ENCODE results near the gene AP4M1.
A peak's percentile ranks its signal among the peaks of the same experiment; 100 is the strongest.

The AP4M1 gene

DNA sequence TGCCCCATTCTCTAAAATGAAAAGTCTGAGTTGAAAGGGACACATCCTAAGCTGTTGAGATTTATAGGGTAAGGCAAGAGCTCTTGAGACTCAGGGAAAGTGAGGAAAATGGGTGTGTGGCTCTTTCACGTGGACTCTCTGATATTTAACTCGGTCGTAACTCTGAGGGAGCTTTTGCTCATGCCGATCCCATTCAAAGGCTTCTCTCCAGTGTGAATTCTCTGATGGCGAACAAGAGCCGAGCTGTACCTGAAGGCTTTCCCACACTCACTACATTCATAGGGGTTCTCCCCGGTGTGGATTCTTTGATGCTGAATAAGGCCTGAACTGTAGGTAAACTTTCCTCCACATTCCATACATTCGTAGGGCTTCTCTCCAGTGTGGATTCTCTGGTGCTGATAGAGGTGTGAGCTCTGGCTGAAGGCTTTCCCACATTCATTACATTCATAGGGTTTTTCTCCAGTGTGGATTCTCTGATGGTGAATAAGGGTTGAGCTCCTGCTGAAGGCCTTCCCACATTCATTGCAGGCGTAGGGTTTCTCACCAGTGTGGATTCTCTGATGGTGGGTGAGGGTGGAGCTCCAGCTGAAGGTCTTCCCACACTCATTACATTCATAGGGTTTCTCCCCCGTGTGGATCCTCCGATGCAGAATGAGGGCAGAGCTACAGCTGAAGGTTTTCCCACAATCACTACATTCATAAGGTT lies 30.3 kb upstream of the AP4M1 start:
- no peak overlapping the region for H3K27ac ChIP-seq (ENCODE audit: low read depth, low read length)
- no peaks in the 10 kb centered on the region for H3K27me3 ChIP-seq (ENCODE audit: insufficient read depth, low read length)
- no peaks in the 10 kb centered on the region for H3K79me2 ChIP-seq (ENCODE audit: control insufficient read depth, insufficient read depth, low read length, unreplicated experiment)
- no peaks in the 10 kb centered on the region for H3K4me1 ChIP-seq (ENCODE audit: control insufficient read depth, insufficient read depth, low read length, unreplicated experiment)
- H3K36me3 ChIP-seq (ENCODE audit: insufficient read depth, low read length), result peaks cover 84% of the 10 kb centered on the region
- no peak overlapping the region for H2AFZ ChIP-seq (ENCODE audit: low read length, unreplicated experiment)
- H3K4me3 ChIP-seq (ENCODE audit: low read depth, low read length), result peak overlapping the region; percentile 16; the same call in 1 of the 2 replicates

DNA sequence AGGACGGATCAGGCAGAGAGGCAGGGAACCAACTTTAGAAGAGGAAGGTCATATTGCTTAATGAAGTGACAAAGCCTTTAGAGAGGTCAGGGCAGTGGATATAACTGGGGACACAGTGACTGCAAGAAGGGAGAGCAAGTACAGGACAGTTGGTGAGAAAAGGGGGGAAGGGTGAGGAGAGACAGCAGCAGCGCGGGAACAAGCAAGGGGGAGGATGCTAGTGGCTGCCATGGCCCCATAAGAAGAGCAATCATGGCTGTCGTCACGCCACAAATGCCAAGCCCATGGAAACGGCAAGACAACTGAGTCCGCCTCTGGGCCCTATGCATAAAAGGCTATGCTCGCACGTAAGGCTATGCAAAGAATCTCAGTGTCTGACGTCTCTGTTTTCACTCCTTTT lies 29.0 kb upstream of the AP4M1 start:
- Histone ChIP-seq H3K79me2 (ENCODE audit: control insufficient read depth, insufficient read depth, low read length, unreplicated experiment) (peaks cover 9% of the 10 kb centered on the region), H3K36me3 (ENCODE audit: insufficient read depth, low read length) (peaks cover 94% of the 10 kb centered on the region), H3K4me3 (ENCODE audit: low read depth, low read length) (no peak overlapping the region)

DNA sequence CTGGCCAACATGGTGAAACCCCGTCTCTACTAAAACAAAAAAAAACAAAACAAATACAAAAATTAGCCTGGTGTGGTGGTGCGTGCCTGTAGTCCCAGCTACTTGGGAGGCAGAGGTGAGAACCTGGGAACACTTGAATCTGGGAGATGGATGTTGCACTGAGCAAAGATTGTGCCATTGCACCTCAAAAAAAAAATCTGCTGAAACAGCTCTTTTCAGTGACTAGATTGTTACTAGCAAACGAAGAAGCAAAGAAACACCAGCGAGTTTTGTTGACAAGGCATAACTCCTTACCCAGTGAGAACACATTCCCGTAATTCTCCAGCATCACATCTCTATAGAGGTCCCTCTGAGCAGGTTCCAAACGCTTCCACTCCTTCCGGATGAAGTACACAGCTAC lies 26.6 kb upstream of the AP4M1 start:
- no peak overlapping the region for H2AFZ ChIP-seq (ENCODE audit: low read length, unreplicated experiment)
- H3K27me3 ChIP-seq (ENCODE audit: insufficient read depth, low read length), result no peaks in the 10 kb centered on the region
- no peaks in the 10 kb centered on the region for H3K4me1 ChIP-seq (ENCODE audit: control insufficient read depth, insufficient read depth, low read length, unreplicated experiment)
- H3K4me3 ChIP-seq (ENCODE audit: low read depth, low read length), result no peak overlapping the region
- no peak overlapping the region for H3K27ac ChIP-seq (ENCODE audit: low read depth, low read length)
- peaks cover 81% of the 10 kb centered on the region for H3K36me3 ChIP-seq (ENCODE audit: insufficient read depth, low read length)
- peaks cover 30% of the 10 kb centered on the region for H3K79me2 ChIP-seq (ENCODE audit: control insufficient read depth, insufficient read depth, low read length, unreplicated experiment)

More for the DNA sequence above, 29.0 kb upstream of the AP4M1 start:
- Histone ChIP-seq H3K27me3 (ENCODE audit: insufficient read depth, low read length) (no peaks in the 10 kb centered on the region), H3K4me1 (ENCODE audit: control insufficient read depth, insufficient read depth, low read length, unreplicated experiment) (no peaks in the 10 kb centered on the region), H3K27ac (ENCODE audit: low read depth, low read length) (no peak overlapping the region), H2AFZ (ENCODE audit: low read length, unreplicated experiment) (no peak overlapping the region)

DNA sequence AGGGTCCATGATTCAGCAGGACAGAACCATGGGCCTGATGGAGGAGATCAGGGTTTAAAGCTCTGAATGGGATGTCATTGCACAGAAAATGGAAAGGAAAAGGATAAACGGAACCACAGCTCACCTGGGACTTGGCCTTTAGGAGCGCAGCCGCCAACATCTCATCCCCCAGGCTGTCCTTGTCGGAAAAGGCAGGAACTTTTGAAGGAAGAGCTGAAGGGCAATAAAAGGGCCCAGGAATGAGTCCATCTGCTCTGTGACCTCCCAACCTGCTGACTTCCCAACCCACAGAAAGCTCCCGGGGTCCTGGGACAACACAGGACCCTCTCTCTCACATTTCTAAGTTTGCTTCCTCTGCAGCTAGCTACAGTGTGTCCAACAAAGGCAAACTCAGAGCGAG lies 26.0 kb upstream of the AP4M1 start:
- Histone ChIP-seq H3K27me3 (ENCODE audit: insufficient read depth, low read length) (no peaks in the 10 kb centered on the region), H2AFZ (ENCODE audit: low read length, unreplicated experiment) (no peak overlapping the region), H3K4me1 (ENCODE audit: control insufficient read depth, insufficient read depth, low read length, unreplicated experiment) (peaks cover 4% of the 10 kb centered on the region), H3K36me3 (ENCODE audit: insufficient read depth, low read length) (peaks cover 75% of the 10 kb centered on the region), H3K27ac (ENCODE audit: low read depth, low read length) (no peak overlapping the region), H3K4me3 (ENCODE audit: low read depth, low read length) (no peak overlapping the region), H3K79me2 (ENCODE audit: control insufficient read depth, insufficient read depth, low read length, unreplicated experiment) (peaks cover 36% of the 10 kb centered on the region)

DNA sequence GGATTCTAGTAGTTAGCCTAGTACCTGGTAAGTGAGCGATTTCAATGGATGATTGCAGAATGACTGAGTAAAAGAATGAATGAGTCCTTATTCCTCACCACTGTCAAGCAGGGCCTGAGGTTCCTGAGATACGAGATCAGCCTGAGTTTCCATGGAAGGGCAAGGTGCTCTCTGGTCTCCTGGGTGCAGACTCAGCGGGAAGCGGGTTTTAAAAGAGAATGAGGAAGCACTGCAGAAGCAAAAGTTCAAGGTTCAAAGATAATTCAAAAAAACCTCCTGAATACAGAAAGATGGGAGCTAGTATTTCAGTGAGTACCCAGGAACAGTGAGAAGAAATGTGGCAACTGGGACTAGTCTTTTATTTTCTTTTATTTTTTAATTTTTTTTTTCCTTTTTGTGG lies 24.2 kb upstream of the AP4M1 start:
- Histone ChIP-seq H3K4me1 (ENCODE audit: control insufficient read depth, insufficient read depth, low read length, unreplicated experiment) (peaks cover 4% of the 10 kb centered on the region), H3K36me3 (ENCODE audit: insufficient read depth, low read length) (peaks cover 57% of the 10 kb centered on the region), H3K4me3 (ENCODE audit: low read depth, low read length) (no peak overlapping the region), H2AFZ (ENCODE audit: low read length, unreplicated experiment) (no peak overlapping the region), H3K79me2 (ENCODE audit: control insufficient read depth, insufficient read depth, low read length, unreplicated experiment) (peaks cover 47% of the 10 kb centered on the region), H3K27me3 (ENCODE audit: insufficient read depth, low read length) (no peaks in the 10 kb centered on the region), H3K27ac (ENCODE audit: low read depth, low read length) (no peak overlapping the region)

DNA sequence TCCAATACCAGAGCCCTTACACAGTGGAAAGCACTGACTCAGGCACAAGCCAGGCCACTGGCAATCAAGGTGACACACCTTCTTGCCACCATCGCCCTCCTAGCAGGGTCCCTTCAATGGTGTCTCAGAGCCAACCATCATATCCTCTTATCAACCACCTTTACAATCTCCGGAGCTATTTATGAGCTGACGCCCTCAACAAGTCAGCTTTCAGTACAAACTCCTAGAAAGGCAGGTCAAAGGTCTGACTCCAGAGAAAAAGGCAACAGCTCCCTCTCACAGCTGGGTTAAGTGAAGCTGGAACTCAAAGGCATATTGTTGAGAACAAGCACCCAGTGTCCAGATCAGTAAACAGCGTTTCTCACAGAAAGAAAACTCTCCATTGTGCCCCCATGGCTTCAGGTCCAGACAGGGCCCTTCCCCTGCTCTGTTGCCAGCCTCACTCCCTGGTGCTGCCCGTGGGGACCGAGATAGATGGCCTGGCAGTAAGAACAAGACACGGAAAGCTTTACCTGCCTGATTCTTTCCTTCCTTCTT lies 22.4 kb upstream of the AP4M1 start:
- Histone ChIP-seq H3K4me1 (ENCODE audit: control insufficient read depth, insufficient read depth, low read length, unreplicated experiment) (peaks cover 4% of the 10 kb centered on the region), H3K36me3 (ENCODE audit: insufficient read depth, low read length) (peaks cover 38% of the 10 kb centered on the region), H3K4me3 (ENCODE audit: low read depth, low read length) (no peak overlapping the region), H3K27ac (ENCODE audit: low read depth, low read length) (no peak overlapping the region), H3K79me2 (ENCODE audit: control insufficient read depth, insufficient read depth, low read length, unreplicated experiment) (peaks cover 47% of the 10 kb centered on the region), H2AFZ (ENCODE audit: low read length, unreplicated experiment) (no peak overlapping the region), H3K27me3 (ENCODE audit: insufficient read depth, low read length) (no peaks in the 10 kb centered on the region)

DNA sequence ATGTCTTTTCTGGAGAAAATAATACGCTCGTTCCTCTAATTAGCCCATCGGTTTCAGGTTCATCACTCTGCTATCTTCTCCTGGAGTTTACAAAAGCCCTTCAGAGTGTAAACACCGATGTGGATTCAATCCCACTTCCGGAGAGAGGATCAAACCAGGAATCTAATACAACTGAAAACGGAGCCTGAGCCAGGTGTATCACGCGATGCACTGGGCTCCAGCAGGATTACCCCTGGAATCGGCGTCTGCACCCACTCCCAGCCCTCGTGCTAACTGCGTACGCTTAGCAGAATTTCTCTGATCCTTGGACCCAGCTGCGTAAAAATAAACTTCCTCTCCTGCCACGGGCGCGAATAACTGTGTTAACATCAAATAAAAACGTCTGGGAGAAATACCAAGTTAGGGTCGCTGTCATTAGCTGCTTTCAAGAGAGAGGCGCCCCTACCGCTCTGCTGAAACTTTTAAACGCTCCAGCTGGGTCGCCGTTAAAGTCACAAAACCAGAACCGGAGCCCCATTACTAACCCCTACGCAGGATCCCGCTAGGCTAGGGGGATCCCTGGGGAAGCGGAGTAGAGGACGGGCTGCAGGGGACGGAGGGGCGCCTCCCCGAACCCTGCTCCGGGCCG lies 20.4 kb upstream of the AP4M1 start:
- Histone ChIP-seq H3K4me3 (ENCODE audit: low read depth, low read length) (peak overlapping the region; percentile 96), H3K36me3 (ENCODE audit: insufficient read depth, low read length) (peaks cover 19% of the 10 kb centered on the region), H3K27ac (ENCODE audit: low read depth, low read length) (peak overlapping the region; percentile 13; the same call in 1 of the 2 replicates), H3K4me1 (ENCODE audit: control insufficient read depth, insufficient read depth, low read length, unreplicated experiment) (peaks cover 4% of the 10 kb centered on the region), H2AFZ (ENCODE audit: low read length, unreplicated experiment) (peak overlapping the region; percentile 39), H3K79me2 (ENCODE audit: control insufficient read depth, insufficient read depth, low read length, unreplicated experiment) (peaks cover 47% of the 10 kb centered on the region), H3K27me3 (ENCODE audit: insufficient read depth, low read length) (no peaks in the 10 kb centered on the region)

DNA sequence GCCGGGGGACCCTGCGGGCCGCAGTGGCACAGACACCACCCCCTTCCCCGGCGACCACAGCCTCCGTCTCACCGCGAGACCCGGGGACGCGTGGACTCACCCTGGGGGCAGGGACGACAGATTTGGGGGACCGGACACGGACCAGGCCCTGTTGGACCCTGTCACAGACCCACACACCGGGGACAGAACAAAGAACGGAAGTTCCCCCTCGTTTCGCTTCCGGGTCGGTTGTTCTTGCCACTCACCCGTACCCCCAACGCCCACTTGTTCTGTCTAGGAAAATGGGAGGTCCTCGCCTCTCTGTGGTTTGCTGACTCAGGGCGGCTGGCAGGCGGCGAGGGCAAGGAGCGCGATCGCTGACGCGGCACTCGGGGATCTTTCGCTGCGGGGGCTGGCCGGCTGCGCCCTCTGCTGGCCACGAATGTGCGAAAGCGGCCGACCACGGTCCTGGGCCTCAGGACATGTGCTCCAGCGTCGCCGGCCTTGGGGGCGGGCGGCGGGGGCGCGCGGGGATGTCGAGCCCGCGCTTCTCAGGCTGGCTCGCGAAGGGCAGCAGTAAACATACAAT lies 19.8 kb upstream of the AP4M1 start, which contains the start of gene ZNF3:
ZNF3 (minus strand) TSS at position 189 of the 568 bp plus-strand sequence. CDS start 4,366 bp downstream, outside the sequence.
- Histone ChIP-seq H3K27me3 (ENCODE audit: insufficient read depth, low read length) (no peaks in the 10 kb centered on the region), H2AFZ (ENCODE audit: low read length, unreplicated experiment) (peak within 1 kb of the TSS; percentile 39), H3K36me3 (ENCODE audit: insufficient read depth, low read length) (peaks cover 14% of the 10 kb centered on the region), H3K4me3 (ENCODE audit: low read depth, low read length) (peak within 1 kb of the TSS; percentile 96), H3K27ac (ENCODE audit: low read depth, low read length) (peak within 1 kb of the TSS; percentile 18; the same call in 1 of the 2 replicates), H3K4me1 (ENCODE audit: control insufficient read depth, insufficient read depth, low read length, unreplicated experiment) (peaks cover 6% of the 10 kb centered on the region), H3K79me2 (ENCODE audit: control insufficient read depth, insufficient read depth, low read length, unreplicated experiment) (peaks cover 45% of the 10 kb centered on the region)

DNA sequence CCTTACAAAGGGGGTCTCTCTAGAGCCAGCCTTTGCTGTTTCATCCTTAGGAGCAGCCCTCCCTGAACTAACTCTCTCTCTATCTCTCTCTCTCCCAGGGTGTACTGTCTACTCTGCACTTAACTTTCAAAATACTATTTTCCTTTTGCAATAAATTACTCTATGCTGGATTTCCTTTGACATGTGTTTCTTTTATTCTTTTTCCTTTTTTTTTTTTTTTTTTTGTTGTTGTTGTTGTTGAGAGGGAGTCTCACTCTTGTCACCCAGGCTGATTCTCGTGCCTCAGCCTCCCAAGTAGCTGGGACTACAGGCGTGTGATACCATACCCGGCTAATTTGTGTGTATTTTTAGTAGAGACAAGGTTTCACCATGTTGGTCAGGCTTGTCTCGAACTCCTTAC lies 18.5 kb upstream of the AP4M1 start:
- Histone ChIP-seq H3K27ac (ENCODE audit: low read depth, low read length) (no peak overlapping the region), H3K27me3 (ENCODE audit: insufficient read depth, low read length) (no peaks in the 10 kb centered on the region), H3K4me1 (ENCODE audit: control insufficient read depth, insufficient read depth, low read length, unreplicated experiment) (peaks cover 20% of the 10 kb centered on the region), H3K36me3 (ENCODE audit: insufficient read depth, low read length) (peaks cover 6% of the 10 kb centered on the region; the same call in 1 of the 2 replicates), H3K79me2 (ENCODE audit: control insufficient read depth, insufficient read depth, low read length, unreplicated experiment) (peaks cover 37% of the 10 kb centered on the region), H2AFZ (ENCODE audit: low read length, unreplicated experiment) (no peak overlapping the region), H3K4me3 (ENCODE audit: low read depth, low read length) (no peak overlapping the region)

DNA sequence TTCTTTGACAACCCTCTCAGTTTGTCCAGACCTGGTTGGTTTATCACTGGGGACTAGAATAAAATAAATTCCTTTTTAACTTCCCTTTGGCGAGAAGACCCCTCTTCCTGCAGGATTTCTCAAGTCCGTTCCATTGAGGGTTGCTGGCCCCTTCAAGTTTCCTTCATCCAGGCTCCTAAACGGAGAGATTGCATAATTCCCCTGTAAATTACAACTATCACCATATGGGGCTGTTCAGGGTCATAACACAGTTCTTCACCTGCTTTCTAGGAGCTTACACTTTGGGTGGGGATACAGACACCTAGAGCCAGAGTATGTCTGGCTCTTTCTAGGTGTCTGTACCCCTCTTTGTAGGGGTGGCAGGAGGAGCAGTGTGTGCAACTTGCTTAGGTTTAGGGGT lies 15.9 kb upstream of the AP4M1 start:
- Histone ChIP-seq H3K27ac (ENCODE audit: low read depth, low read length) (no peak overlapping the region), H3K79me2 (ENCODE audit: control insufficient read depth, insufficient read depth, low read length, unreplicated experiment) (peaks cover 18% of the 10 kb centered on the region), H3K4me3 (ENCODE audit: low read depth, low read length) (no peak overlapping the region), H3K36me3 (ENCODE audit: insufficient read depth, low read length) (peaks cover 2% of the 10 kb centered on the region; the same call in 1 of the 2 replicates), H3K27me3 (ENCODE audit: insufficient read depth, low read length) (no peaks in the 10 kb centered on the region), H3K4me1 (ENCODE audit: control insufficient read depth, insufficient read depth, low read length, unreplicated experiment) (peaks cover 28% of the 10 kb centered on the region), H2AFZ (ENCODE audit: low read length, unreplicated experiment) (no peak overlapping the region)

Data from ACC112 (cell line).